ENCODE results near the gene CIRBP.

Gene CIRBP

GRCh38 chr19:1256646-1257474 lies 12.3 kb upstream of the CIRBP start:
- no peak for DNase-seq

DNA sequence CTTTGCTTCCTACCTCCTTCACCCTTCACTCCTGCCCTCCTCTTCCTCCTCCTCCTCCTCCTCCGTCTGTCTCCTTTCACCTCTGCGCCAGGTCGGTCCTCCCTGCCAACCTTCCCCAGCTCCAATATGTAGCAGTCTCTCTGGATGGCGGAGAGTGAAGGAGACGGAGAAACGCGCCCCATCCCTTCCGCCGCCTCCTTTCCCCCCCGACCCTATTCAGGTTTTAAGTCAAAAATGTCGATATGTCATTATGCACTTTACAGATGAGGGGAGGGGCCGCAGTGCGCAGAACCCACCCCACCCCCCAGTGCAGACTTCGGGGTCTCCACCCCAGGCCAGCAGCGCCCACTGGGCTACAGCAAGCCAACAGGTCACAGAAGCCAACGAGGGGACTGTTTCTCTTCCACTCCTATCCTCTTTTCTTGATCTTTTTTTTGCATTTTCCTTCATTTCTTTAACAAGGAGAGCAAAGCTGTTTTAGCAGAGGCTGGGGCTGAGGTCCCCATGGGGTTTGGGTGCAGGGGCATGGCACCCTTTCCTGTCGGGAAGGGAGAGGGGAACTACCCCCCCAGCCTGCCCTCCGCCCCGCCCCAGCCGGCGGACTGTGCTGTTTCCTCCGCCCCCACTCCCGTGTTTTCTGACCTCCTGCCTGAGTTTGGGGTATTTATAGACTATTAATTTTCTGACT lies 11.5 kb upstream of the CIRBP start:
- no peak for DNase-seq

DNA sequence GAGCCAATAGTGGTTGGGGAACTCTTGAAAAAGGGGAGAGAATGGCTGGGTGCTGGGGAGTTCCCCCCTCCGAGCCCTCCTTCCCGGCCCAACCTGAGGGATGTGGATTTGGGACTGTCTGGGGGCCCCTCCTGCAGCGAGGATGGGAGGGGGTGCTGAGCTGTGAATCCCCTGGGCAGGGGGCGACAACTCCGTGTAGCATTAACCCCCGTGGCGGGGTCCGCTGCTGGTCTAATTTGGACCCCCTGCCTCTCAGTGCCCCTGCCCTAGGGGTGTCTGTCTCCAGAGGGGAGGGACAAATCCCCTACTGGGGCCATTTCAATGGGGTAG lies 11.0 kb upstream of the CIRBP start:
- no peak for DNase-seq

DNA sequence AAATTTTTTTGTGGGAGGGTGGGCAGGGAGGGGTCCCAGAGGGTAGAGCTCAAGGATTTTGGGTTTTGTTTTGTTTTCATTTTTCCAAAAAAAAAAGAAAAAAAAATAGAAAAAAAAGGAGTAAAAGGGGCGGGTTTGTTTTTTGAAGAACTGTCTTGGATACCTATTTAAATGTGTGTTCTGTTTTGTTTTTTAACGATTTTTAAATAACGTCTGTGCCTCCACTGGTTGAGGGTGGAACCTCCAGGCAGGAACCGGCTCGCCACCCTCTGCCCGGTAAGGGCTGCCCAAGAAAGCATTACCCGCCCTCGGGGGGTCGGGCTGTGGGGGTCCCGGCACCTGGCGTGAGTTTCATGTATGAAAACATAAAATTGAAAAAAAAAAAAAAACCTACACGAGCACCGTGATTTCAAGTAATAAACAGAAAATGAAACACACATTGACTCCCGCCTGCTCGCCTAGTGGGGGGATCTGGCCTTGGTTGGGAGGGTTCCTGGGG lies 10.4 kb upstream of the CIRBP start:
- DNase-seq: no peak

GRCh38 chr19:1259206-1259875 lies 9.8 kb upstream of the CIRBP start:
- peak; percentile 59 to 85 (median 64) for DNase-seq

DNA sequence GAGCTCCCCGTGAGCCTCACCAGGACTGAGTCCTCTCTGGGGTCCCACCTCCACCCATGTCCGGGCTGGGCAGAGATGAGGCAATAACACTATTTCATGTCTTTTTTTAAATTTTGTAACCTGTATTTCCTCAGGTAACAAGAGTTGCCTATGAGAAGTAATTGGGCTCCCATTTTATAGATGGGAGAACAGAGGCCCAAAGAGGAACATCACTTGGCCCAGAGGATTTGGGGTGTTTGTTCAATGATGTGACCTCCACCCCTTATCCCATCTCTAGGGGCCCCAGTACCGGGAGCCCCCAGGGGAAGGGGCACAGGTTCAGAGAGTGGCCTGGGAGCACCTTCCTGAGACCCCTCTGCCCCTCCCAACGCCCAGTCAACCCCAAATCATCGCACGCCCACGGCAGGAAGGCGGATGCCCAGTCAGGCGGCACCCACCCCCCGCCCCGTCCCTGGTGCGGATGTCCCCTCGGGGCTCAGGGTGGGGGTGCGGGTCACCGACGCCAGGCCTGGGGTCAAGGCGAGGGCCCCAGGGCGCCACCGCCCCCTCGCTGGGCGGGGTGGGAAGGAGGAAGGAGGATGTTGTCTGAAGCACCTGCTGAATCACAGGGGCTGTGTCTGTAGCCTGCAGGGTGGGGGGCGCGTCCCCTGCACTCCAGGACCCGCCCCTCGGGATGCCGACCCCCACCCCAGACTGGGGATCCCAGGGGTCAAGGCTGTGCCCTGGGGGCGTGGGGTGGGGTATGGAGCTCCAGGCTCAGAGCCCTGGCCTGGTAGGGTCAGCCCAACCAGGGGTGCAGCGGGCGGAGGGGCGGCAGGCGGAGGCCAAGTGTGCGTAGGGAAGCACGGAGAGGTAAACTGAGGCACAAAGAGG lies 9.0 kb upstream of the CIRBP start:
- peak in 2 of 5 donors; percentile 58 to 64 for DNase-seq

DNA sequence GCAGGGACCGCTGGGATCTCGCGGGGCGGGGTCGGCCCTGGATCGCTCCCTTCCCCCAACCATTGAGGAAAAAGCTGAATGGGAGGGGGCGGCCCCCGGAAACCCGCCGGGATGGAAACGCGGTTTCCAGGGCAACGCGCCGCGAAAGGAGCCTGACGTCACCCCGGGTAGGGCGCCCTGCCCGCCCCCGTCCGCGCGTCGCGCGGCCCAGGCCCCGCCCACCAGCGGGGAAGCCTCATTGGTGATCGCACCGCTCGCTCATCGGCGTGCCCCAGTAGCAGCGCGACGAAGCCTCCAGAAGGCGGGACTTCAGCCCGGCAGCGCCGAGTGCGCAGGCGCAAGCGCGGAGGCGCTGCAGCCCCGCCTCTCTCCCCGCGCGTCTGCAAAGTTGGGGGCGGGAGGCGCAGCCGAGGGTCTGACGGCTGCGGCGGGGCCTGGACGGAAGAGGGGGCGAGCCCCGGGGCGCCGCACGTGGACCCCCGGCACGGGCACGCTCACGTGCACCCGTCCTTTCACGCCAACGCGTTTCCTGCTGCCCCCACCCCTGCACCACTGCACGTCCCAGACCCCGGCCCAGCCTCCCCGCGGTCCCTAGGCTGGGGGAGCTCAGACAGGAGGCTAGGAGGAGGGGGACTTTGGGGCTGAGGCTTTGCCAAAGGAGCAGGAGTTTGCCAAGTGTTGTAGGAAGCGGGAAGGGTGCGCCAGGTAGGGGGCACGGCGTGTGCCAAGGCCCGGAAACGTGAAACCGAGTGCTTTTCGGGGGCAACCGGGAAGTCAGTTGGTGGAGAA lies 8.2 kb upstream of the CIRBP start:
- DNase-seq: peak; percentile 95 to 99 (median 96)

- DNase-seq: peak in 1 of 5 donors; percentile 36
Observed at GRCh38 chr19:1261538-1261797, 7.7 kb upstream of the CIRBP start.

DNA sequence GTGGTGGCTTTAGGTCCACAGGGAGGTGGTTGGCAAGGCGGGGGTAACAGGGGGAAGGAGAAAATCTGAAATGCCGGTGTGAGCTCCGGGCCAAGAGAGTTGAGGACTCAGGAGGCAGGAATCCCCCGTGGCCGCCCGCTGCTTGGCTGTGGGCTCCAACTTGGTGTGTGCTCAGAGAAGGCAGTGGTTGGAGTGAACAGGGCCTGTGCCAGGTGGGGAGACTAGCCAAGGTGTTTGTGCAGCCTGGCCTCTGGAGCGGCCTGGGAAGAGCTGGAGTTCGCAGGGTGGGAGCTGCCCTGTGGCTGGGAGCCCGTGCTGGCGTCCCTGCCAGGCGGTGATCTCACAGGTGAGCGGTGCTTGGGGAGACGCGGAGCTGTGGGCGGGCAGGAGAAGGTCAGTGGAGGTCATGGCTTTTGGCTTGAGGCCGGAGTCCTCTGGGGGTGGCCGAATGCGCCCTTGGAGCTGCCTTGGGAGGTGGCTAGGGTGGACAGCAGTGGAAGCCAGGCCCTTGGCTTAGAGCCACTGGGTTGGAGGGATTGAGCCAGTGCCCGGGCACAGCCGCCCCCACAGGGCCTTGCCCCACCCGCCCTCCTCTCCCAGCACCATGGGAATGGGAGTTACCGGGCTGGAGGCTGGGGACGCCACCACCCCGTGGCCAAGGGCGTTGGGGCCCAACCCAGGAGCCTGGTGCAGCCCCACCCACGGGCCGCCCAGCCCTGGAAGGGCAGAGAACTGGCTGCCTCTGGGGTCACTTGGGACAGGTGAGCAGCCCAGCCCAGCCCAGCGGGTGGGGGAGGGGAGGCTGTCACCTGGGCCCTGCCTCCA lies 7.1 kb upstream of the CIRBP start:
- peak in 2 of 5 donors; percentile 47 to 53 for DNase-seq

DNA sequence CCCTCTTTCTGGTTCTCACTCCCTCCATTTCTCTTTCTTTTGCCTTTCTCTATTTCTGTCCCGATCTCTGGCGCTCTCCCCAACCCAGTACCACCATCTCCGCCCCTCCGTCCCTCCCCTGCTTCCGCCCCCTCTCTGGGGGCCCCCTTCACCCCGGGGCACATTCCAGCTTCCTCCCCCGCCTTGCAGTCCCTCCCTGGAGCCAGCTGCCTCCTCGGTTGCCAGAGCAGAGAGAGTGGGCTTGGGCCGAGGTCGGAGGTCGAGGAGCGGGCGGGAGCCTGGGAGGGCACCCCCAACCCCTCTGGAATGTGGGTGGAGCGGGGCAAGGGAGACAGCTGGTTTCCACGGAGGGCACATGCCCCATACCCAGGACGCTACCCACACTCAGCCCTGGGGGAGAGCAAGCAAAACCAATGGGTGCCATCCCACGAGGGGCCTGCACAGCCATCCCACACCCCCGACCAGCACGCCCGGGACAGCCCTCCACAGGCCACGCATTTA lies 6.5 kb upstream of the CIRBP start:
- DNase-seq: no peak

DNA sequence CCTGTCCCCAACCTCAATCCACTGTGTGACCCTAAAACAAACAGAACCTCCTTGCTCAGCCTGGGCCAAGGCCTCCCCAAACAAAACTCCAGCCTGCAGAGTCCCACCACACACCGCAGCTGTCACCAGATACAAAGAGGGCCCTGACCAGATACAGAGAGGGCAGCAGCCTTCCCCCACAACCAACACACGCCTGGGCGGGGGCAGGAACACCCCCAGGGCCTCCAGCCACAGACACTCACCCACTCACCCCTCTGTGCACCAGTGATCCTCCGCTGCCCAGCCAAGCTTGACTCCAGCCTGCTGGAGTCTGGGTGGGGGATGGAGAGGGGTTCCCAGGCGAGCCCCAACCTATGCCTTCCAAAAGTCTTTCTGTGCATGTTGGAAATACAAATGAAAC lies 5.9 kb upstream of the CIRBP start:
- no peak for DNase-seq

- DNase-seq: no peak
Observed at GRCh38 chr19:1264801-1265614, 4.1 kb upstream of the CIRBP start.

GRCh38 chr19:1265615-1266128 lies 3.5 kb upstream of the CIRBP start:
- DNase-seq: no peak

DNA sequence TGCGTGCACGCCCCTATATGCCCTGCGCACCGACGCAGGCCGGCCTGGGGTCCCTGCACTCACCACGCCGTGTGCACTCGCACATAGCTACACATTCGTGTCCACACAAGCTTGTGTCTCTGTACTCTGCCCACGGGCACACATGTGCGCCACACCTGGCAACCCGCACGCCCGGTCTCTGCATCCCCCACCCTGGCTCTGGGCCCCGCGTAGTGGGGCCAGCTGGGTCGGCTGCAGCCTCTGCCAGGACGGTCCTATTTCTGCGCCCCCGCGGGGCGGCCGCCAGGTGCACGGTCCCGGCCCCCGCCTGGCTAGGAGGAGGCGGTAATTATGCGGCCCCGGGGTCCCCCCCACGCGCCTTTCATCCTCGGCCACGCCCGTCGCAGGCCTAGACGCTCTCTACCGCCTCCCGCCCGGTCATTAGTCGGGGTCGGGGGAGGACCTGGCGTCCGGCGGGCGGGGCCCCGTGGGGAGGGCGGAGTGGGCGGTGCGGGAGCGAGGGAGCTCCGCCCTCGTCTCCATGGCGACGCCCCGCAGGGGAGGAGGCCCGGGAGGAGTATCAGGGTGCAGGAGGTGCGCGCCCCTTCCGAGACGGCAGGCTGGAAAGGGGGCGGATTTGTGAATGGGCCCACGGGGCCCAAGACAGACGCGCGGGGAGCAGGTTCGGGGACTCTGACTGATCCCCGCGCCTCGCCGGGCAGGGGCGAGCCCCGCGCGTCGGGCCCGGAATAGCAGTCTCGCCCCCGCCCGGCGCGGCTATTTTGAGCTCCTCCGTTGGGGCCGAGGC lies 2.8 kb upstream of the CIRBP start:
- DNase-seq: peak; percentile 73 to 90 (median 79)

GRCh38 chr19:1266916-1267476 lies 2.1 kb upstream of the CIRBP start:
- DNase-seq: peak; percentile 38 to 67 (median 57)

DNA sequence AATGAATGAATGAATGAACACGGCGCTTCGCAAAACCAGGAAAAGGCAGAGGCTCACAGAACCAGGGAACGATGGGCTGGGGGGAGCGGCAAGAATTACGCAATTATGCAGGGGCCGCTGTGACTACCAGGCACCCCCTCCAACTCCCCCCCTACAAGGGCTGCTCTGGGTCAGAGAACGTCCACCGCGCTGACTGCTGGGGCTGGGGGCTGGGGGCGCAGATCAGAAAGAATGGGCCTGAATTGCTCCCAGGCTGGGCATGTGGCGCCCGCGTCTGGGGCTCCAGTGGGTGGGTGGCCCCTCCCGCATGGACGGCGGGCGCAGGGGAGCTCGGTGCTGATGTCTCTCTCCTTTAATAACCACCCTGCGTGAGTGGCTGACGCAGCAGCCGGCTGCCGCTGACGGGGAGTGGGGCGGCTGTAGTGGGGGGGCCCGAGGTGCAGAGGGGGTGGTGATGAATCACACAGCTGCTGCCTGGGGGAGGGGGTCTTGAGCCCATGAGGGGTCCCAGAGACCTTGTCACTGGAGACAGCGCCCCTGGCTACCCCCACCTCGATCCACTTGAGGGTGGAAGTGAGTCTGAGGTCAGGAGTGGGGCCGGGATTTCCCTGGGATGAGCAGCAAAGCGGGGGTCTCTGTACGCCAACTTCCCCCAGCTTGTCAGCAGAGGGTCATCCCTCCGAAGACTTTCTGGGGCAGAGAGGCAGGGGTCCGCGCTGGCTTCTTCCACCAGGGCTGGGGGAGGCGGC lies 1.5 kb upstream of the CIRBP start:
- DNase-seq: no peak

- DNase-seq: no peak
Observed at GRCh38 chr19:1268226-1269064, 687 bp upstream of the CIRBP start.

All from T-helper 1 cell (primary cell).